ENCODE data around the gene INTS14.

Gene INTS14

GRCh38 chr15:65576664-65577063, 34.3 kb downstream of the INTS14 start:
- H3K4me3 ChIP-seq (ENCODE audit: low read depth in 1 of 2, low read length in 2 of 2), result no peak overlapping the region
- no peak overlapping the region for H3K4me2 ChIP-seq (ENCODE audit: insufficient read depth, low read length)
- TF ChIP-seq EZH2 (IDR thresholded peaks at IDR 0.05; ENCODE audit: borderline replicate concordance, low read depth, low read length, severe bottlenecking) (no peak), CTCF (IDR thresholded peaks at IDR 0.05; ENCODE audit: borderline replicate concordance, extremely low read depth, low read length, poor library complexity, severe bottlenecking) (no peak)
- H3K9ac ChIP-seq (ENCODE audit: low read depth, low read length), result no peak overlapping the region
- ATAC-seq (ENCODE audit: insufficient read depth, low read depth) (no peak), DNase-seq (no peak)
- no peaks in the 10 kb centered on the region for H3K27me3 ChIP-seq (ENCODE audit: insufficient read depth, low read length, poor library complexity)
- no peaks in the 10 kb centered on the region for H3K79me2 ChIP-seq (ENCODE audit: insufficient read depth, low read length)
- H3K27ac ChIP-seq (ENCODE audit: low read length), result no peak overlapping the region
- H4K20me1 ChIP-seq (ENCODE audit: insufficient read depth, low read length), result no peaks in the 10 kb centered on the region
- H3K36me3 ChIP-seq (ENCODE audit: insufficient read depth, low read length), result peaks cover 72% of the 10 kb centered on the region
- H3K4me1 ChIP-seq (ENCODE audit: insufficient read depth, low read length), result no peaks in the 10 kb centered on the region
- no peak overlapping the region for H2AFZ ChIP-seq (ENCODE audit: low read depth, low read length)
- no peaks in the 10 kb centered on the region for H3K9me3 ChIP-seq (ENCODE audit: insufficient read depth, low read length, severe bottlenecking)

GRCh38 chr15:65571971-65572370, 39.0 kb downstream of the INTS14 start:
- H3K27me3 ChIP-seq (ENCODE audit: insufficient read depth, low read length, poor library complexity), result no peaks in the 10 kb centered on the region
- H3K4me2 ChIP-seq (ENCODE audit: insufficient read depth, low read length), result no peak overlapping the region
- no peak overlapping the region for H3K27ac ChIP-seq (ENCODE audit: low read length)
- no peak overlapping the region for H3K9ac ChIP-seq (ENCODE audit: low read depth, low read length)
- peaks cover 76% of the 10 kb centered on the region for H3K36me3 ChIP-seq (ENCODE audit: insufficient read depth, low read length)
- no peak for ATAC-seq (ENCODE audit: insufficient read depth, low read depth)
- no peaks in the 10 kb centered on the region for H3K4me1 ChIP-seq (ENCODE audit: insufficient read depth, low read length)
- no peak overlapping the region for H3K4me3 ChIP-seq (ENCODE audit: low read depth in 1 of 2, low read length in 2 of 2)
- no peaks in the 10 kb centered on the region for H3K9me3 ChIP-seq (ENCODE audit: insufficient read depth, low read length, severe bottlenecking)
- no peaks in the 10 kb centered on the region for H4K20me1 ChIP-seq (ENCODE audit: insufficient read depth, low read length)
- TF ChIP-seq CTCF (IDR thresholded peaks at IDR 0.05; ENCODE audit: borderline replicate concordance, extremely low read depth, low read length, poor library complexity, severe bottlenecking) (no peak), EZH2 (IDR thresholded peaks at IDR 0.05; ENCODE audit: borderline replicate concordance, low read depth, low read length, severe bottlenecking) (no peak)
- no peak overlapping the region for H2AFZ ChIP-seq (ENCODE audit: low read depth, low read length)
- DNase-seq, result no peak
- H3K79me2 ChIP-seq (ENCODE audit: insufficient read depth, low read length), result no peaks in the 10 kb centered on the region

- Histone ChIP-seq H3K27me3 (ENCODE audit: insufficient read depth, low read length, poor library complexity) (no peaks in the 10 kb centered on the region), H3K4me2 (ENCODE audit: insufficient read depth, low read length) (no peak overlapping the region), H3K9me3 (ENCODE audit: insufficient read depth, low read length, severe bottlenecking) (no peaks in the 10 kb centered on the region), H3K79me2 (ENCODE audit: insufficient read depth, low read length) (no peaks in the 10 kb centered on the region), H3K4me1 (ENCODE audit: insufficient read depth, low read length) (no peaks in the 10 kb centered on the region), H3K9ac (ENCODE audit: low read depth, low read length) (no peak overlapping the region), H3K36me3 (ENCODE audit: insufficient read depth, low read length) (peaks cover 83% of the 10 kb centered on the region), H3K4me3 (ENCODE audit: low read depth in 1 of 2, low read length in 2 of 2) (no peak overlapping the region), H3K27ac (ENCODE audit: low read length) (no peak overlapping the region), H4K20me1 (ENCODE audit: insufficient read depth, low read length) (no peaks in the 10 kb centered on the region), H2AFZ (ENCODE audit: low read depth, low read length) (no peak overlapping the region)
- DNase-seq (no peak), ATAC-seq (ENCODE audit: insufficient read depth, low read depth) (no peak)
- TF ChIP-seq CTCF (IDR thresholded peaks at IDR 0.05; ENCODE audit: borderline replicate concordance, extremely low read depth, low read length, poor library complexity, severe bottlenecking) (no peak), EZH2 (IDR thresholded peaks at IDR 0.05; ENCODE audit: borderline replicate concordance, low read depth, low read length, severe bottlenecking) (no peak)
Measured at GRCh38 chr15:65569728-65570127, 41.2 kb downstream of the INTS14 start.

- peaks cover 22% of the 10 kb centered on the region; the same call in 1 of the 2 replicates for H3K79me2 ChIP-seq (ENCODE audit: insufficient read depth, low read length)
- ATAC-seq (ENCODE audit: insufficient read depth, low read depth) (no peak), DNase-seq (no peak)
- H3K4me1 ChIP-seq (ENCODE audit: insufficient read depth, low read length), result no peaks in the 10 kb centered on the region
- H2AFZ ChIP-seq (ENCODE audit: low read depth, low read length), result no peak overlapping the region
- H3K27ac ChIP-seq (ENCODE audit: low read length), result no peak overlapping the region
- H3K9ac ChIP-seq (ENCODE audit: low read depth, low read length), result no peak overlapping the region
- H3K27me3 ChIP-seq (ENCODE audit: insufficient read depth, low read length, poor library complexity), result no peaks in the 10 kb centered on the region
- no peak overlapping the region for H3K4me2 ChIP-seq (ENCODE audit: insufficient read depth, low read length)
- H3K9me3 ChIP-seq (ENCODE audit: insufficient read depth, low read length, severe bottlenecking), result no peaks in the 10 kb centered on the region
- no peak overlapping the region for H3K4me3 ChIP-seq (ENCODE audit: low read depth in 1 of 2, low read length in 2 of 2)
- TF ChIP-seq EZH2 (IDR thresholded peaks at IDR 0.05; ENCODE audit: borderline replicate concordance, low read depth, low read length, severe bottlenecking) (no peak), CTCF (IDR thresholded peaks at IDR 0.05; ENCODE audit: borderline replicate concordance, extremely low read depth, low read length, poor library complexity, severe bottlenecking) (no peak)
- H3K36me3 ChIP-seq (ENCODE audit: insufficient read depth, low read length), result peaks cover 97% of the 10 kb centered on the region
- H4K20me1 ChIP-seq (ENCODE audit: insufficient read depth, low read length), result peaks cover 9% of the 10 kb centered on the region; the same call in 1 of the 2 replicates
Measured at GRCh38 chr15:65561934-65562333, 49.0 kb downstream of the INTS14 start.
